SK-N-SH treated with all-trans-retinoic acid at 6 μM for 48 hours (cell line): ENCODE measurements around the gene MASTL.

Experiments used
- ATAC-seq: fragments of 200-7000 bp; cut with Tn5 transposase; 3 replicates; pipeline ENCODE4 v1.9.1; 2020; ENCODE audit warnings: mild to moderate bottlenecking, moderate library complexity
- ARNTL ChIP-seq: fragments of 450-650 bp; formaldehyde crosslinking; IDR thresholded peaks from 2 replicates; pipeline ENCODE4 v1.5.0; 2020; ENCODE audit warnings: low read depth, mild to moderate bottlenecking, moderate library complexity, borderline replicate concordance
- BACH2 ChIP-seq: fragments of 250-450 bp; sonication (Bioruptor Pico); IDR thresholded peaks from 2 replicates; pipeline ENCODE4 v1.9.0; 2021; ENCODE audit warnings: mild to moderate bottlenecking, borderline replicate concordance
- CREB5 ChIP-seq: fragments of 250-450 bp; sonication (Bioruptor Pico); IDR thresholded peaks from 2 replicates; pipeline ENCODE4 v1.5.1; 2020; ENCODE audit warnings: low read depth, mild to moderate bottlenecking, moderate library complexity
- CSDC2 ChIP-seq: fragments of 250-450 bp; sonication (Bioruptor Pico); IDR thresholded peaks from 2 replicates; pipeline ENCODE4 v1.5.0; 2020; ENCODE audit warnings: mild to moderate bottlenecking, moderate library complexity
- CSRNP3 ChIP-seq: fragments of 250-450 bp; sonication (Bioruptor Pico); IDR thresholded peaks from 2 replicates; pipeline ENCODE4 v1.5.1; 2021; ENCODE audit warnings: mild to moderate bottlenecking, moderate library complexity
- ESRRG ChIP-seq: fragments of 250-450 bp; sonication (Bioruptor Pico); IDR thresholded peaks from 2 replicates; pipeline ENCODE4 v1.6.1; 2021; ENCODE audit warnings: mild to moderate bottlenecking
- GLIS3 ChIP-seq: fragments of 250-450 bp; sonication (Bioruptor Pico); IDR thresholded peaks from 2 replicates; pipeline ENCODE4 v1.5.0; 2020; ENCODE audit warnings: mild to moderate bottlenecking, moderate library complexity
- ISL1 ChIP-seq: fragments of 250-450 bp; sonication (Bioruptor Pico); IDR thresholded peaks from 2 replicates; pipeline ENCODE4 v2.1.2; 2022; ENCODE audit warnings: mild to moderate bottlenecking, moderate library complexity
- OSR1 ChIP-seq: fragments of 250-450 bp; sonication (Bioruptor Pico); IDR thresholded peaks from 2 replicates; pipeline ENCODE4 v1.8.0; 2022; ENCODE audit warnings: moderate library complexity, mild to moderate bottlenecking, inconsistent platforms
- PATZ1 ChIP-seq: fragments of 250-450 bp; sonication (Bioruptor Pico); IDR thresholded peaks from 2 replicates; pipeline ENCODE4 v1.8.0; 2020; ENCODE audit warnings: mild to moderate bottlenecking, moderate library complexity, borderline replicate concordance
- POU6F1 ChIP-seq: fragments of 250-450 bp; sonication (Bioruptor Pico); IDR thresholded peaks from 2 replicates; pipeline ENCODE4 v1.8.0; 2021; ENCODE audit warnings: low read depth, mild to moderate bottlenecking, moderate library complexity, borderline replicate concordance
- PPARA ChIP-seq: fragments of 250-450 bp; sonication (Bioruptor Pico); IDR thresholded peaks from 2 replicates; pipeline ENCODE4 v1.5.0; 2020; ENCODE audit warnings: mild to moderate bottlenecking, borderline replicate concordance
- RARB ChIP-seq: fragments of 250-450 bp; sonication (Bioruptor Pico); IDR thresholded peaks from 2 replicates; pipeline ENCODE4 v1.8.0; 2021; ENCODE audit warnings: mild to moderate bottlenecking, moderate library complexity
- SNAI2 ChIP-seq: fragments of 250-450 bp; sonication (Bioruptor Pico); IDR thresholded peaks from 2 replicates; pipeline ENCODE4 v1.5.0; 2020; ENCODE audit warnings: mild to moderate bottlenecking, moderate library complexity
- TCF4 ChIP-seq: fragments of 250-450 bp; sonication (Bioruptor Pico); IDR thresholded peaks from 2 replicates; pipeline ENCODE4 v1.8.0; 2021; ENCODE audit warnings: mild to moderate bottlenecking, moderate library complexity, borderline replicate concordance
- TOX ChIP-seq: fragments of 250-450 bp; sonication (Bioruptor Pico); IDR thresholded peaks from 2 replicates; pipeline ENCODE4 v1.8.0; 2021; ENCODE audit warnings: mild to moderate bottlenecking, moderate library complexity, borderline replicate concordance
- TSHZ2 ChIP-seq: fragments of 250-450 bp; sonication (Bioruptor Pico); IDR thresholded peaks from 2 replicates; pipeline ENCODE4 v1.5.0; 2020; ENCODE audit warnings: mild to moderate bottlenecking, moderate library complexity
- ZC3H10 ChIP-seq: fragments of 250-450 bp; sonication (Bioruptor Pico); IDR thresholded peaks from 2 replicates; pipeline ENCODE4 v1.5.1; 2021; ENCODE audit warnings: mild to moderate bottlenecking, moderate library complexity
- ZFP3 ChIP-seq: fragments of 250-450 bp; sonication (Bioruptor Pico); IDR thresholded peaks from 2 replicates; pipeline ENCODE4 v1.5.0; 2020; ENCODE audit warnings: mild to moderate bottlenecking, moderate library complexity
- ZNF565 ChIP-seq: fragments of 450-650 bp; formaldehyde crosslinking; conservative IDR thresholded peaks from 2 replicates; pipeline ENCODE4 v1.5.0; 2020; ENCODE audit warnings: low read depth, mild to moderate bottlenecking, moderate library complexity
- ZNF70 ChIP-seq: fragments of 450-650 bp; formaldehyde crosslinking; IDR thresholded peaks from 2 replicates; pipeline ENCODE4 v1.5.0; 2020; ENCODE audit warnings: mild to moderate bottlenecking, moderate library complexity
- ZNF8 ChIP-seq: fragments of 450-650 bp; formaldehyde crosslinking; IDR thresholded peaks from 2 replicates; pipeline ENCODE4 v1.5.0; 2020; ENCODE audit warnings: mild to moderate bottlenecking, moderate library complexity

Gene MASTL

GRCh38 chr10:27147701-27148100 lies 7.5 kb upstream of the MASTL start:
- no peak for ATAC-seq
- no peak for TF ChIP-seq TOX (CRISPR knock-in tag)
- TF ChIP-seq GLIS3 (CRISPR knock-in tag): no peak
- TF ChIP-seq ZC3H10 (CRISPR knock-in tag): no peak
- no peak for TF ChIP-seq ISL1 (CRISPR knock-in tag)
- no peak for TF ChIP-seq PATZ1 (CRISPR knock-in tag)
- no peak for TF ChIP-seq ZFP3
- no peak for TF ChIP-seq ZNF70 (CRISPR knock-in tag)
- no peak for TF ChIP-seq SNAI2 (CRISPR knock-in tag)
- no peak for TF ChIP-seq BACH2
- TF ChIP-seq TSHZ2 (CRISPR knock-in tag): no peak
- TF ChIP-seq PPARA: no peak
- TF ChIP-seq RARB (CRISPR knock-in tag): no peak
- no peak for TF ChIP-seq ARNTL (CRISPR knock-in tag)
- TF ChIP-seq CSDC2 (CRISPR knock-in tag): no peak
- no peak for TF ChIP-seq ZNF565 (CRISPR knock-in tag)
- TF ChIP-seq TCF4 (CRISPR knock-in tag): no peak

GRCh38 chr10:27150261-27150660 lies 4.9 kb upstream of the MASTL start:
- no peak for ATAC-seq
- TF ChIP-seq ISL1 (CRISPR knock-in tag) (no peak), CSDC2 (CRISPR knock-in tag) (no peak), POU6F1 (CRISPR knock-in tag) (no peak), ZNF565 (CRISPR knock-in tag) (no peak), CREB5 (CRISPR knock-in tag) (no peak), GLIS3 (CRISPR knock-in tag) (no peak), SNAI2 (CRISPR knock-in tag) (no peak), OSR1 (no peak)

GRCh38 chr10:27152687-27153086 lies 2.5 kb upstream of the MASTL start:
- no peak for ATAC-seq

More at GRCh38 chr10:27152687-27153086, 2.5 kb upstream of the MASTL start:
- TF ChIP-seq CREB5 (CRISPR knock-in tag): no peak
- TF ChIP-seq PATZ1 (CRISPR knock-in tag): no peak
- no peak for TF ChIP-seq ESRRG (CRISPR knock-in tag)
- no peak for TF ChIP-seq ZNF8
- TF ChIP-seq ZNF565 (CRISPR knock-in tag): no peak
- TF ChIP-seq CSRNP3 (CRISPR knock-in tag): no peak
- no peak for TF ChIP-seq TCF4 (CRISPR knock-in tag)
- TF ChIP-seq, all 23 proteins: peak for 0
